Neuron (in vitro differentiated cells): Measurements from ENCODE around the gene SH3GL3.

Experiments
- H2AFZ ChIP-seq: one replicate; pipeline ENCODE4 v1.6.1; 2013; ENCODE audit warnings: low read depth, mild to moderate bottlenecking, inconsistent platforms, low read length, moderate library complexity
- H3K27me3 ChIP-seq: one replicate; pipeline ENCODE4 v1.6.1; 2013; ENCODE audit warnings: low read length; ENCODE audit not compliant: insufficient read depth
- H3K36me3 ChIP-seq: one replicate; pipeline ENCODE4 v1.6.1; 2013; ENCODE audit warnings: low read length; ENCODE audit not compliant: insufficient read depth
- H3K4me1 ChIP-seq: one replicate; pipeline ENCODE4 v1.6.1; 2013; ENCODE audit warnings: low read length; ENCODE audit not compliant: insufficient read depth
- H3K4me3 ChIP-seq: 2 replicates; pipeline ENCODE4 v1.5.1; 2013; ENCODE audit warnings: mild to moderate bottlenecking, low read length, moderate library complexity
- H3K9me3 ChIP-seq: one replicate; pipeline ENCODE4 v1.6.1; 2013; ENCODE audit warnings: low read length

SH3GL3 gene

GRCh38 chr15:83595191-83595590 lies 148.1 kb downstream of the SH3GL3 start:
- Histone ChIP-seq H3K27me3 (no peaks in the 10 kb centered on the region), H3K4me3 (no peak overlapping the region), H2AFZ (no peak overlapping the region), H3K9me3 (no peaks in the 10 kb centered on the region), H3K36me3 (no peaks in the 10 kb centered on the region), H3K4me1 (no peaks in the 10 kb centered on the region)

- H3K27me3 ChIP-seq: no peaks in the 10 kb centered on the region
Measured at GRCh38 chr15:83598031-83598430, 150.9 kb downstream of the SH3GL3 start.

GRCh38 chr15:83602021-83602420 lies 154.9 kb downstream of the SH3GL3 start:
- no peaks in the 10 kb centered on the region for H3K9me3 ChIP-seq
- H3K4me1 ChIP-seq: no peaks in the 10 kb centered on the region
- no peak overlapping the region for H3K4me3 ChIP-seq
- H3K27me3 ChIP-seq: no peaks in the 10 kb centered on the region
- H2AFZ ChIP-seq: no peak overlapping the region
- no peaks in the 10 kb centered on the region for H3K36me3 ChIP-seq

More at GRCh38 chr15:83598031-83598430, 150.9 kb downstream of the SH3GL3 start:
- Histone ChIP-seq H3K4me1 (no peaks in the 10 kb centered on the region), H3K9me3 (no peaks in the 10 kb centered on the region), H3K36me3 (no peaks in the 10 kb centered on the region), H3K4me3 (no peak overlapping the region), H2AFZ (no peak overlapping the region)

- Histone ChIP-seq H2AFZ (no peak overlapping the region), H3K4me3 (no peak overlapping the region), H3K36me3 (no peaks in the 10 kb centered on the region), H3K4me1 (no peaks in the 10 kb centered on the region), H3K9me3 (no peaks in the 10 kb centered on the region), H3K27me3 (no peaks in the 10 kb centered on the region)
Measured at GRCh38 chr15:83604549-83604948, 157.4 kb downstream of the SH3GL3 start.

- Histone ChIP-seq H3K4me3 (no peak overlapping the region), H2AFZ (no peak overlapping the region), H3K4me1 (no peaks in the 10 kb centered on the region), H3K27me3 (no peaks in the 10 kb centered on the region), H3K9me3 (no peaks in the 10 kb centered on the region), H3K36me3 (no peaks in the 10 kb centered on the region)
Measured at GRCh38 chr15:83605111-83605945, 158.2 kb downstream of the SH3GL3 start.

- H3K4me3 ChIP-seq: no peak overlapping the region
- H3K4me1 ChIP-seq: no peaks in the 10 kb centered on the region
- H2AFZ ChIP-seq: no peak overlapping the region
- H3K27me3 ChIP-seq: no peaks in the 10 kb centered on the region
- no peaks in the 10 kb centered on the region for H3K36me3 ChIP-seq
- H3K9me3 ChIP-seq: no peaks in the 10 kb centered on the region
Measured at GRCh38 chr15:83610132-83610531, 163.0 kb downstream of the SH3GL3 start.

- Histone ChIP-seq H3K27me3 (no peaks in the 10 kb centered on the region), H2AFZ (no peak overlapping the region), H3K36me3 (no peaks in the 10 kb centered on the region), H3K4me1 (no peaks in the 10 kb centered on the region), H3K4me3 (no peak overlapping the region), H3K9me3 (no peaks in the 10 kb centered on the region)
Measured at GRCh38 chr15:83610901-83611685, 164.0 kb downstream of the SH3GL3 start.

- H3K4me1 ChIP-seq: no peaks in the 10 kb centered on the region
- H3K9me3 ChIP-seq: no peaks in the 10 kb centered on the region
- no peak overlapping the region for H3K4me3 ChIP-seq
- no peak overlapping the region for H2AFZ ChIP-seq
- H3K36me3 ChIP-seq: no peaks in the 10 kb centered on the region
- H3K27me3 ChIP-seq: no peaks in the 10 kb centered on the region
Measured at GRCh38 chr15:83612226-83612625, 165.1 kb downstream of the SH3GL3 start.

- H3K9me3 ChIP-seq: no peaks in the 10 kb centered on the region
- no peaks in the 10 kb centered on the region for H3K27me3 ChIP-seq
- no peak overlapping the region for H3K4me3 ChIP-seq
- H2AFZ ChIP-seq: no peak overlapping the region
- no peaks in the 10 kb centered on the region for H3K4me1 ChIP-seq
- H3K36me3 ChIP-seq: no peaks in the 10 kb centered on the region
Measured at GRCh38 chr15:83612898-83613635, 165.9 kb downstream of the SH3GL3 start.

- Histone ChIP-seq H3K4me1 (no peaks in the 10 kb centered on the region), H2AFZ (no peak overlapping the region), H3K36me3 (no peaks in the 10 kb centered on the region), H3K4me3 (no peak overlapping the region), H3K9me3 (no peaks in the 10 kb centered on the region), H3K27me3 (no peaks in the 10 kb centered on the region)
Measured at GRCh38 chr15:83613714-83614113, 166.6 kb downstream of the SH3GL3 start.

GRCh38 chr15:83616840-83617239 lies 169.7 kb downstream of the SH3GL3 start:
- Histone ChIP-seq H3K27me3 (no peaks in the 10 kb centered on the region), H3K4me1 (no peaks in the 10 kb centered on the region), H3K9me3 (no peaks in the 10 kb centered on the region), H2AFZ (no peak overlapping the region), H3K4me3 (no peak overlapping the region), H3K36me3 (no peaks in the 10 kb centered on the region)

- no peaks in the 10 kb centered on the region for H3K4me1 ChIP-seq
- no peaks in the 10 kb centered on the region for H3K36me3 ChIP-seq
- no peaks in the 10 kb centered on the region for H3K9me3 ChIP-seq
- no peak overlapping the region for H3K4me3 ChIP-seq
- no peaks in the 10 kb centered on the region for H3K27me3 ChIP-seq
- H2AFZ ChIP-seq: no peak overlapping the region
Measured at GRCh38 chr15:83626171-83626802, 179.1 kb downstream of the SH3GL3 start.
